Activated gamma-delta T cell (primary cell): ENCODE data around the gene SORCS2.

Experiments used
- DNase-seq: peaks from one replicate; lab custom pipeline; 2025; lab: John Stamatoyannopoulos, UW

SORCS2 gene

GRCh38 chr4:7777871-7778509, 585.7 kb downstream of the SORCS2 start:
- no peak for DNase-seq

GRCh38 chr4:7778510-7779431, 586.4 kb downstream of the SORCS2 start:
- no peak for DNase-seq

GRCh38 chr4:7779432-7779768, 587.1 kb downstream of the SORCS2 start:
- DNase-seq = no peak

DNA sequence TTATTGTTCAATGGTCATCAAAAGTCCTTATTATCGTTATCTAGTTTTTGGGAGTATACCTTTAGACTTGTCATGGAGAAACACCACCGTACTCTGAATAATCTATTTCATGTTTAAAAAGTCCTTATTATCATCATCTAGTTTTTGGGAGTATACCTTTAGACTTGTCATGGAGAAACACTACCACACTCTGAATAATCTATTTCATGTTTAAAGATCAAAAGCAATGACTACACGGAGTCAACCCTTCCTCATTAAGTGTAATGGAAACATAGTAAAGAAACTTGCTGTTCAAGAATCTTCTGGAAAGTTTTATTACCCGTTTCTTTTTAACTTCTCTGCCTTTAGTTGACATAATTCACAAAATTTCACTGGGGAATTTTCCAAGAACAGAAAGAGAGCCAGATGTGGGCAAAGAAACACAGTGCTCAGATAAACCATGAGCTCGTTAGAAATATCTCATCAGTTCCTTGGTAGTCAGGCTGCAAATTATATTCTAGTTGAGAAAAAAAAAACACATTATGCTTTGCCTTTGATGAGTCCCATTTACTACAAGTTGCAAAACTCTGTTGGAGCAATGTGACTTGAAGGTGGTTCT, 588.5 kb downstream of the SORCS2 start:
- DNase-seq = no peak

DNA sequence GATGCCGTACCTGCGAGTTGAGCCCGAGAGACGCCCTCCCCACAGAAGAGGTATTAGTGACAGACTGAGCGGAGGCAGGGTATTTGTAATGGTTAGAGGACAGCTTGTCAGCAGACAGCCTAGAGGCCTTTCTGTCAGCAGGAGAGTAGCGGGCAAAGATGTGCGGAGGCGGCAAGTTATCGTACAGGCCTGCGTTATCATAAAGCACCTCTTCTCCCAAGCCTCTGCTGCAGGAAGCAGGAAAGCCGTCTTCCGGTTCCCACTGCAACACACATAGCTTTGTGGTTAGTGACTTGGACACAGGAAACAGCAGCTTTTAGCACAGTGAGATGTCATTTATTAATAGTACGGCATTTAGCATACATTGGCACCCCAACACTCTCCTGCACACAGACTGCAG, 589.0 kb downstream of the SORCS2 start:
- DNase-seq = no peak

GRCh38 chr4:7781993-7782392, 589.7 kb downstream of the SORCS2 start:
- no peak for DNase-seq

GRCh38 chr4:7782783-7783182, 590.4 kb downstream of the SORCS2 start:
- DNase-seq = no peak

- no peak for DNase-seq
These were observed 591.2 kb downstream of the SORCS2 start for GRCh38 chr4:7783541-7783940.

GRCh38 chr4:7784131-7784870, 592.0 kb downstream of the SORCS2 start:
- DNase-seq = no peak

GRCh38 chr4:7785017-7785416, 592.7 kb downstream of the SORCS2 start:
- DNase-seq = no peak

DNA sequence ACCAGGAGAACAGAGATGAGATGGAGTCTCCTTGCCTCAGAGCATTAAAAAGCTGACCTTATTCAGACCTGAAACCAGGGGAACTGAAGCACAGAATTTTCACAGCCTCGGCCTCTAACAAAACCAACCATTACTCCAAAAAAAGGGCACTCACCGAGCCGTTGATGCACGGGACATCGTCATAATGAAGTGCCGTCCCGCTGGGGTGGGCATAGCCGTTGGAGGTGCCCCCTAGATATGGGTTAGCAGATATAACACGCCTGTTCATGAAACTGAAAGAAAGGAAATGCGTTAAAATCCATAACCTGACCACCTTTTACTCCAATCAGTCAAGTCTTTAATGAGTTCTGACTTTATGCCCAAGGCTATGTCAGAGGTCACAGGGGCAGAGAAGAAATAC, 593.7 kb downstream of the SORCS2 start:
- no peak for DNase-seq

GRCh38 chr4:7786517-7786916, 594.2 kb downstream of the SORCS2 start:
- no peak for DNase-seq

DNA sequence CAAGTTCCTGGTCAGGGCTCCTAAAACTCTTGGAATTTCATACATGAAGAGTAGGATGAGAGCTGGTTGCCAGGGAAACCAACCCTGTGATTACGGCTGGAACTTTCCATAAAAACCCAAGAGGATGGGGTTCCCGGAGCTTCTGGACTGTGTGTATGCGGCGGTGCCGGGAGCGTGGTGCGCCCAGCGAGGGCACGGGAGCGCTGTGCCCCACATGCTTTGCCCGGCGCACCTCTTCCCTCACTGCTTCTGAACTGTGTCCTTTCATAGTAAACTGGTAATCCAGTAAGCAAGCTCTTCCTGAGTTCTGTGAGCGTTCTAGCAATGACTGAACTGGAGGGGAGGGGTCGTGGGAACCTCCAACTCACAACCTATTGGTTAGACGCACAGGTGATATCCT, 594.7 kb downstream of the SORCS2 start:
- DNase-seq = no peak

- DNase-seq = no peak
These were observed 595.4 kb downstream of the SORCS2 start for GRCh38 chr4:7787681-7788141.

- DNase-seq = no peak
These were observed 595.9 kb downstream of the SORCS2 start for GRCh38 chr4:7788193-7788592.

DNA sequence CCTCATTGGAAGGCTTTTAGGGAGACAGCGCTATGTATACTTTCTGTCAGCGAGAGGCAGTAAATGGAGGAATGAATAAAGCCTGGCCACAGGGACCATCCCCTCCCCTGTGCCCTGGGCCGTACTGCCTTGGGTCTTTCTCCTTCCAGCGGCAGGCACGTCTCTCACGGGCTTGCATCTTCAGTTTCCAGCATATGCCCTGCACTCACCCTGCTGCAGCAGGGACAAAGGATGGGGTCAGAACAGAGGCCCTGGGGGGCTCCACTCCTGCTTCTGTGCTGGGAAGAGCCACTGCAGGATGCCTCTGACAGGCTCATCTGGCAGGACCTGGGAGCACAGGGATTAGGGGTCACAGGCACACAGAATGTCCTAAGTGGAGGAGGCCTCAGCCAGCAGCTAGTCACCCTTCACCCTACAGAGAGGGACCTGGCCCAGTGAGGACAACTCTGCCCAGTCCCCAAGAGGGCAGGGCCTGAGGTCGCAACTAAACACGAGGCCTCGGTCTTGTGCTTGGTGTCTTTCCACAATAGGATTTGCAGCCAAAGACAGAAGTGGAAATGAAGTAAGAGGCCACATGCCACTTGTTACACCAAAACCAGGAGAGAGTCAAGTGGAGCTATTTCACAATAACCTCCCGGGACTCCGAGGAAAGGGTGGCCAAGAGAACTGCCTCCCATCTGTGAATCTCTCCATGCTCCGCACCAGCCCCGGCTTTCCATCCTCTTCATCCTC, 596.5 kb downstream of the SORCS2 start:
- DNase-seq = no peak

DNA sequence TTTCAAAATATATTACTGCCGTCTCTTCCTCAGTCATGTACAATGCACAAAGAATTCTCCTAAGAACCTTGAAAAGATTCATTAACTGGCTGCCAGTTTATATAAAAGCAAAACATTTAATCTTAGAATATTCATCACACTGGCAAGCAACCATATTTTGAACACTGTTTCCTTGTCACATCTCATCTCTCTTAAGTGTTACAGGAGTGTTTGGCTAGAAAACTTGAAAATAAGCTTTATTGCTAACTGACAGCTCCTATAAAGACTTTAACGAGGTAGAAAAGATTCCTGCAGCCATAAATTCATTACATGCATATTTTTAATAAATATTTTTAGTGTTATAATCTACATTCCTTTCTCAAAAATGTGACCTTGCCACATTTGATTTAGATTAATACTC, 597.7 kb downstream of the SORCS2 start:
- no peak for DNase-seq

DNA sequence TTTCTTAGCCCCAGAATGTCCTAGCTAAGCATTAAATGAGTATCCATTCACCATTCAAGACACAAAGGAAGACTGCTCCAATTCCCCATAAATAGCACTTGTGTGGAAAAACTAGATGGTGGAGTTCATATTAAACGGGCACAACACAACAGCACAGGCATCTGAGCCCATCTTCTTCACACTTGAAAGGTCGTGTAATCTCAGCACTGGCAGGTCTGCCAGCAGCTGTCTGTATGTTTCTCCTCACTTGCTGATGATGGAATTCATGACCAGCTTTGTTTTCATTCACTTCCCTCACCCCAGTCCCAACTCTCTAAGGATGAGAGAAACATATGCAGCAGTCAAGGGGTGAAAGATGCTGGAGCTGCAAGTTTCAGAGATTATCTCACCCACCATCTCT, 598.7 kb downstream of the SORCS2 start:
- no peak for DNase-seq
